Retinal pigment epithelial cell (primary cell): ENCODE results near the gene EEF1AKMT1.

Experiments
- DNase-seq: peaks from one replicate; pipeline ENCODE4 v3.0.0-alpha.2; 2010; ENCODE audit warnings: low read depth
- H3K4me3 ChIP-seq: 2 replicates; pipeline ENCODE4 v1.5.1; 2011; ENCODE audit warnings: mild to moderate bottlenecking, low read length, control low read depth, moderate library complexity
- TF ChIP-seq, protein P1 (sequence below): conservative IDR thresholded peaks from 2 replicates; pipeline ENCODE4 v1.5.1; 2011; ENCODE audit warnings: low read depth, low read length, control low read depth, inconsistent platforms

The EEF1AKMT1 gene

DNA sequence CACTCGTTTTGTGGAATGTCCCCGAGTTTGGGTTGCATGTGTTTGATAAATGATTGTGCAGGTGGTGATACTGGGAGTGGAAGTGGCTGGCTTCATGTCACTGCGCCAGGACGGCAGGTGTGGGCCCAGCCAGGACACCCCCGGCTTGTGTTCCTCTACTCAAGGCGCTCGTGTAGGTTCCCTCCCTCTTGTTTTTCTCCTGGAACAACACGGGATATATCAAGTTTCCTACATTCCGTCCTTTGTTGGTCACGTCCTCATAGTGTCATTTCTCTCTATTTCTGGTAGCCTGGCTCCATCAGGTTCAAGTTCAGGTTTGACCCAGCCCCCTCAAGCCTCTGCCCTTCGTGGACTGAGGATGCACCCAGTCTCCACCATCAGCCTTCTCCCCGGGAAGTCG is 54.0 kb downstream of the EEF1AKMT1 start:
- no peak for DNase-seq
- TF ChIP-seq, protein P1, sequence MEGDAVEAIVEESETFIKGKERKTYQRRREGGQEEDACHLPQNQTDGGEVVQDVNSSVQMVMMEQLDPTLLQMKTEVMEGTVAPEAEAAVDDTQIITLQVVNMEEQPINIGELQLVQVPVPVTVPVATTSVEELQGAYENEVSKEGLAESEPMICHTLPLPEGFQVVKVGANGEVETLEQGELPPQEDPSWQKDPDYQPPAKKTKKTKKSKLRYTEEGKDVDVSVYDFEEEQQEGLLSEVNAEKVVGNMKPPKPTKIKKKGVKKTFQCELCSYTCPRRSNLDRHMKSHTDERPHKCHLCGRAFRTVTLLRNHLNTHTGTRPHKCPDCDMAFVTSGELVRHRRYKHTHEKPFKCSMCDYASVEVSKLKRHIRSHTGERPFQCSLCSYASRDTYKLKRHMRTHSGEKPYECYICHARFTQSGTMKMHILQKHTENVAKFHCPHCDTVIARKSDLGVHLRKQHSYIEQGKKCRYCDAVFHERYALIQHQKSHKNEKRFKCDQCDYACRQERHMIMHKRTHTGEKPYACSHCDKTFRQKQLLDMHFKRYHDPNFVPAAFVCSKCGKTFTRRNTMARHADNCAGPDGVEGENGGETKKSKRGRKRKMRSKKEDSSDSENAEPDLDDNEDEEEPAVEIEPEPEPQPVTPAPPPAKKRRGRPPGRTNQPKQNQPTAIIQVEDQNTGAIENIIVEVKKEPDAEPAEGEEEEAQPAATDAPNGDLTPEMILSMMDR, result no peak
- no peak overlapping the region for H3K4me3 ChIP-seq

DNA sequence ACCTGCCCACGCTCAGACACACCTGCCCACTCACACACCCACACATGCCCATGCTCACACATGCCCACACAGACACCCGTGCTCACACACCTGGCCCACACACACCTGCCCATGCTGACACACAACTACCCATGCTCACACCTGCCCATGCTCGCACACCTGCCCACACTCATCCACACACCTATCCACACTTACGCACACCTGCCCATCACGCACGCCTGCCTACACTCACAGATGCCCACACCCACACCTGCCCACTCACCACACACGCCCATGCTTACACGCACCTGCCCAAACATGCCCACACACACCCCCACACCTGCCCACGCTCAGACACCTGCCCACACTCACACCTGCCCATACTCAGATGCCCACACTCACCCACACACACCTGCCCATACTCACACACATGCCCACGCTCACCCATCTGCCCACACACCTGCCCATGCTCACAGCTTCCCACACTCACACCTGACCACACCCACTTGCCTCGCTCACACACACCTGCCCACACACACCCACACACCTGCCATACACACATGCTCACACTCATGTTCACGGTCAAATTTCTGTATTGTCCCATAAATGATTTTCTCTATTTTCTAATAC is 54.7 kb downstream of the EEF1AKMT1 start:
- no peak for DNase-seq
- H3K4me3 ChIP-seq, result no peak overlapping the region
- TF ChIP-seq, protein P1, result no peak

DNA sequence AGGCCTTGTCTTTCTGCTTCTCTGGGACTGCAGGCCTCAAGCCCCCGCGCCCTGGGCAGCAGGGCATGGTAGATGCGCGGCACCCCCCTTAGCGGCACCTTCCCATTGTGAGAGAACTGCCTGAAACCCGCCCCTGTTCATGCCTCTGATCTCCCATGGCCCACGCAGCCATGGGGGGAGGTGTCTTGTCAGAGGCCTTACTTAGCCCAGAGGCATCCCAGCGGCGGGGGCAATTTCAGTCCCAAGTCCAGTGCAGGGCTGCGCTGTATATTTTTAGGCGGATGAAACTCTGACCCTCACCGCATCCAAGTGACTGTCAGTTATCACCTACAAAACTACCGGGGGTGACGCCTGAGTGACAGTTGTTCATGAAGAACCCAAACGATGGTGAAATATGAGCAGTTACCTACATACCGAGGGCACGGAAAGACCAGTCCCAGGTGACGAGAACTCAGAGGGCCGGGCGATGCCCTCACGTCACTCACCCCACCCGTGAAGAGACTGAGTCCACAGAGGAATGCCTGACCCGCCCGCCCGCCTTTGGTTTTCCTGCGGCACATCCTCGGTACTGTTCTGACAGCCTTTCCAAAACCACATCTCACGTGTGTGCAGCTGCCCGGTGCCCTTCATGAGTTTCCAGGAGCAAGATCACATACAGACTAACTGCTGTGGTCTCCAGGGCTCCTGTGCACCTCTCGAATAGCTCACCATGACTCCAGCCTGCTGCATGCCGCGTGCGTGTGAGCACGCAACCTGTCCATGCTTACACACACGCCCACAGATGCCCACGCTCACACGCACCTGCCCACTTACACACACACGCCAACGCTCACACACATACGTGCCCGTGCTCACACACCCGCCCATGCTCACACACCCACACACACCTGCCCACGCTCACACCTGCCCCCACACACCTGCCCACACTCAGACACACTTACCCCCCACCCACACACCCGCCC is 55.9 kb downstream of the EEF1AKMT1 start:
- H3K4me3 ChIP-seq, result no peak overlapping the region
- TF ChIP-seq, protein P1, result no peak
- no peak for DNase-seq

DNA sequence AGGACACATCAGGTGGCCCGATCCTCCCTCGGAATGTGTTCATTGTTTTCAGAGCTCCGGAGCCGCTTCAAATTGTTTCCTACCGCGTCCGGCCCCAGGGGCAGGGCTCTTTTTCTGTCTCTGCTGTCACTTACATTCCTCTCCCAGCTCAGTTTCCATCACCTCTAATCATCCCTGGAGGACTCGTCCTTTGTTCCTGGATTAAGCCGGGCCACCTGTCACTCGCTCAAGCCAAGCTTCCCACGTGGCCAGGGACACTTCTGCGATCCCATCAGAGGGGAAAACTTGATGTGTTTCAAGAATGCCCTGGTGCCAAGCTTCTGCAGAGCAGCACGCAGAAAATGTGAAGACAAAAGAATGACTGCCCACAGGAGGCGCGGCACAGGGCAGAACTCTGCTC is 56.8 kb downstream of the EEF1AKMT1 start:
- no peak overlapping the region for H3K4me3 ChIP-seq
- DNase-seq, result no peak
- TF ChIP-seq, protein P1, result no peak

DNA sequence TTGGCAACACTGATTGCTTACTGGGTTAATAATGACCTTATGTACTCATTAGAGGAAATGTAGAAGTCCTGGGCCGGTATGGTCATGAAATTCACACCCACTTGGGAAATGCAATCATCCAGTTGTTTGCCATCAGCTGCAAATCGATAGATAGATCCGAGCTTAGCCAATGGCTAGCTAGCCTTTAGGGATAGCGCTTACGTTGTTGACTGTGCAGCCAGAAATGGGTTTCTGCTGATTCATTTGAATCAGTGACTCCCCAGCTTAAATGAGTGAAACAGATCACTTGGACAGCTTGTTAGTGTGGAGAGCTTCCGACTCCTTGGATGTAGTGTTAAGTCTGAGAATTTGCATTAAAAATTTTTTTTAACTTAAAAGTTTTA is 58.4 kb downstream of the EEF1AKMT1 start:
- H3K4me3 ChIP-seq, result no peak overlapping the region
- TF ChIP-seq, protein P1, result no peak
- no peak for DNase-seq

DNA sequence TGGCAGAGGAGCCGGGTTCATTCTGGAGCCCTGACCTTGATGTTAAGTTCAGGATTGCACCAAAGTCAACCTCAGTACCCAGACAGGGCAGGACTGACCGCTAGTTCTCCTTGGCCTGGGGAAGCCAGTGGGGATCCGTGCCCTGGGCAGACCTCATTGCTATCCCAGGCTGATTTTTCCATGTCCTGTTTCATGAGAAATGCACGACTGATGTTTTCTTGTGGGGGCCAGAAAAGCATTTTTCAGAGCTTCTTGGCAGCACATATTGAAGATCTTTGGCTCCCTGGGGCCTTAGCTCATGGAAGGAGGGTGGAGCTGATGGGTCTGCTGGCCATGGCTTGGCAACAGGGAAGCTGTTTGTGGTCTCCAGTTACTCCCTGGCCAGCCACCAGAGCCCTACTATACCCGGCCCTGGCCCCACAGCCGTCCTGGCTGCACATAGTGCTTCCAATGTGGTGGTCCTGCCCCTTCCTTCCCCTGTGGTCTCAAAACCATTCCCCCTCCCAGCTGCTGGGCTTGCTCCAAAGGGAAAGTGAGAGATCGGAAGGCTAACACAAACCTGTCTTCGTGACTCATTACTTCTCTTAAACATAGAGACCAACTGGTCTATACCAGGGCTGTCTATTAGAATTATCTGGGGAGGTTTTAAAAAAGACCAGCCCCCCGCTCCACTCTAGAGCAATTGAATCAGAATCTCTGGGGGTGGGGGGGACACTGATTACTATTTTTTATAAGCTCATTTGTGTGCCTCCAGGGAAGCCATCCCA is 59.0 kb downstream of the EEF1AKMT1 start:
- TF ChIP-seq, protein P1, result no peak
- no peak for DNase-seq
- H3K4me3 ChIP-seq, result no peak overlapping the region
